CD14-positive monocyte (primary cell): ENCODE data around the gene EPS8L1. TPM values are rescaled to one million over a fixed set of nuclear protein-coding genes. Genes with fewer than 3 reads are reported as not detected.

ENCODE experiments used
- DNase-seq, 3 donors: peaks; one replicate each; pipeline ENCODE4 v3.0.0-alpha.2; 2011 to 2022
- H2AFZ ChIP-seq: 2 replicates; pipeline ENCODE4 v1.6.0; 2012; ENCODE audit warnings: mild to moderate bottlenecking, low read depth, low read length, inconsistent platforms; ENCODE audit not compliant: insufficient read depth, poor library complexity, severe bottlenecking
- H3K27ac ChIP-seq, 2 donors: 1 replicate in 1 of 2; 2 replicates in 1 of 2; pipeline ENCODE4 v1.5.1; 2012 to 2013; ENCODE audit warnings: low read length in 2 of 2, control low read depth in 1 of 2, inconsistent platforms in 1 of 2, low read depth in 1 of 2, mild to moderate bottlenecking in 1 of 2
- H3K27me3 ChIP-seq, 2 donors: one replicate each; pipeline versions ENCODE4 v1.6.0 to v1.6.1; 2011 to 2013; ENCODE audit warnings: low read length in 2 of 2; ENCODE audit not compliant: control insufficient read depth in 2 of 2, insufficient read depth in 2 of 2
- H3K36me3 ChIP-seq, 2 donors: replicated peaks in 1 of 2; 1 replicate in 1 of 2; 2 replicates in 1 of 2; pipeline versions ENCODE4 v1.5.1 to v1.6.1; 2012 to 2013; ENCODE audit warnings: low read length in 2 of 2, control low read depth in 1 of 2, inconsistent platforms in 1 of 2, mild to moderate bottlenecking in 1 of 2; ENCODE audit not compliant: insufficient read depth in 2 of 2, control insufficient read depth in 1 of 2
- H3K4me1 ChIP-seq, 2 donors: 1 replicate in 1 of 2; 2 replicates in 1 of 2; pipeline versions ENCODE4 v1.5.1 to v1.6.1; 2012 to 2013; ENCODE audit warnings: low read length in 2 of 2, control low read depth in 1 of 2, inconsistent platforms in 1 of 2, mild to moderate bottlenecking in 1 of 2, moderate library complexity in 1 of 2; ENCODE audit not compliant: insufficient read depth in 2 of 2, control insufficient read depth in 1 of 2
- H3K4me2 ChIP-seq: replicated peaks from 2 replicates; pipeline ENCODE3; 2012; ENCODE audit warnings: low read length, moderate library complexity, mild to moderate bottlenecking; ENCODE audit not compliant: poor library complexity, severe bottlenecking; ENCODE audit errors: extremely low read depth
- H3K4me3 ChIP-seq, 3 experiments: fragments of 200-600 bp in 1 of 3; sonication (generic) in 1 of 3; replicated peaks in 1 of 3; 1 replicate in 2 of 3; 2 replicates in 1 of 3; pipeline ENCODE4 v1.5.1; 2011 to 2013; ENCODE audit warnings: low read length in 3 of 3, mild to moderate bottlenecking in 3 of 3, control low read depth in 2 of 3, low read depth in 2 of 3, inconsistent platforms in 1 of 3, moderate library complexity in 1 of 3
- H3K79me2 ChIP-seq: 2 replicates; pipeline ENCODE4 v1.6.0; 2012; ENCODE audit warnings: mild to moderate bottlenecking, control low read depth, inconsistent platforms, low read length, moderate library complexity; ENCODE audit not compliant: insufficient read depth
- H3K9ac ChIP-seq: 2 replicates; pipeline ENCODE4 v1.6.0; 2017; ENCODE audit warnings: low read length, mild to moderate bottlenecking; ENCODE audit not compliant: insufficient read depth, poor library complexity, severe bottlenecking
- H3K9me3 ChIP-seq, 2 donors: replicated peaks in 1 of 2; 1 replicate in 1 of 2; 2 replicates in 1 of 2; pipeline versions ENCODE4 v1.5.1 to v1.6.1; 2012 to 2013; ENCODE audit warnings: low read length in 2 of 2, control low read depth in 1 of 2; ENCODE audit not compliant: control insufficient read depth in 1 of 2, insufficient read depth in 1 of 2
- H4K20me1 ChIP-seq: 2 replicates; pipeline ENCODE4 v1.6.0; 2012; ENCODE audit warnings: mild to moderate bottlenecking, low read length, control low read depth, moderate library complexity; ENCODE audit not compliant: insufficient read depth
- H3K27ac Mint-ChIP-seq, 7 donors: one replicate each; pipeline ENCODE4 v1.8.0; 2020; ENCODE audit warnings: mild to moderate bottlenecking in 7 of 7, mixed read lengths in 7 of 7, moderate library complexity in 6 of 7, inconsistent platforms in 2 of 7
- H3K27me3 Mint-ChIP-seq, 3 donors: one replicate each; pipeline ENCODE4 v1.8.0; 2021 to 2022; ENCODE audit warnings: low read depth in 3 of 3, mild to moderate bottlenecking in 3 of 3, mixed read lengths in 3 of 3, moderate library complexity in 3 of 3, inconsistent platforms in 1 of 3
- H3K36me3 Mint-ChIP-seq, 2 donors: one replicate each; pipeline ENCODE4 v1.8.0; 2020; ENCODE audit warnings: mixed read lengths in 2 of 2, inconsistent platforms in 1 of 2, mild to moderate bottlenecking in 1 of 2
- H3K4me1 Mint-ChIP-seq: one replicate; pipeline ENCODE4 v1.8.0; 2020; ENCODE audit warnings: mild to moderate bottlenecking, mixed read lengths
- H3K4me3 Mint-ChIP-seq, 2 donors: one replicate each; pipeline ENCODE4 v1.8.0; 2020; ENCODE audit warnings: mild to moderate bottlenecking in 2 of 2, mixed read lengths in 2 of 2, moderate library complexity in 1 of 2
- H3K9me3 Mint-ChIP-seq, 7 donors: one replicate each; pipeline ENCODE4 v1.8.0; 2020 to 2022; ENCODE audit warnings: mixed read lengths in 7 of 7, mild to moderate bottlenecking in 6 of 7, moderate library complexity in 6 of 7, inconsistent platforms in 2 of 7
- CTCF ChIP-seq: fragments of 200-600 bp; IDR thresholded peaks from one replicate; pipeline ENCODE4 v1.8.0; 2022; ENCODE audit warnings: antibody characterized with exemption, mild to moderate bottlenecking
- WGBS: methylation state at CpG from one replicate; pipeline ENCODE4 v1.1.5; 2013; ENCODE audit warnings: missing lambda C conversion rate; ENCODE audit not compliant: insufficient coverage; 5-methylcytosine and 5-hydroxymethylcytosine counted together
- intact Hi-C, 2 donors: fragments of 100-400 bp; cut with micrococcal nuclease; formaldehyde crosslinking; loops; one replicate each; pipeline versions ENCODE4 v1.15.0 to v1.15.1; 2023
- polyA plus RNA-seq, 3 donors: library from polyadenylated mRNA; depleted of rRNA in 1 of 3; unstranded in 2 of 3; stranded (reverse) in 1 of 3; fragments of 300-500 nt in 2 of 3; fragments of >200 nt in 1 of 3; fragmentation: Illumina TruSeq in 2 of 3; gene quantifications; 1 replicate in 2 of 3; 2 replicates in 1 of 3; pipeline ENCODE4 v1.2.3, GENCODE V29; 2012 to 2021

The EPS8L1 gene
- polyA plus RNA-seq, 3 donors = 1.5 to 5.0 (median 1.8) TPM

GRCh38 chr19:55131421-55131820 is 55.8 kb downstream of the EPS8L1 start:
- Histone ChIP-seq H3K4me1 (peaks cover 4 to 6% of the 10 kb centered on the region in 2 donors), H3K27ac (no peak overlapping the region), H4K20me1 (no peaks in the 10 kb centered on the region), H3K9me3 (no peaks in the 10 kb centered on the region), H3K4me2 (no peak overlapping the region), H3K79me2 (no peaks in the 10 kb centered on the region), H3K4me3 (no peak overlapping the region), H3K27me3 (peaks cover 0 to 9% of the 10 kb centered on the region in 2 donors), H3K9ac (no peak overlapping the region), H3K36me3 (no peaks in the 10 kb centered on the region), H2AFZ (no peak overlapping the region)
- DNase-seq = no peak
- H3K36me3 Mint-ChIP-seq = no peaks in the 10 kb centered on the region
- peaks cover 0 to 3% (median 0%) of the 10 kb centered on the region in 7 donors for H3K9me3 Mint-ChIP-seq
- H3K27ac Mint-ChIP-seq = no peak overlapping the region
- intact Hi-C loops = no loop called here
- TF ChIP-seq CTCF = no peak
- peak overlapping the region in 1 of 2 donors; percentile 56 for H3K4me3 Mint-ChIP-seq
- H3K27me3 Mint-ChIP-seq = peaks cover 32 to 50% (median 35%) of the 10 kb centered on the region in 3 donors
- H3K4me1 Mint-ChIP-seq = peaks cover 14% of the 10 kb centered on the region
- 97% methylated on average over 15 of the region's 16 CpGs for WGBS

- TF ChIP-seq CTCF = no peak
- intact Hi-C loops = no loop called here
- H2AFZ ChIP-seq = no peak overlapping the region
- DNase-seq = no peak
- H3K4me3 ChIP-seq = no peak overlapping the region
- peaks cover 14% of the 10 kb centered on the region for H3K4me1 Mint-ChIP-seq
- H3K27ac Mint-ChIP-seq = peak overlapping the region in 1 of 7 donors; percentile 51
- no peaks in the 10 kb centered on the region for H3K36me3 ChIP-seq
- H3K4me1 ChIP-seq = peaks cover 4 to 6% of the 10 kb centered on the region in 2 donors
- peaks cover 34 to 45% (median 38%) of the 10 kb centered on the region in 3 donors for H3K27me3 Mint-ChIP-seq
- no peaks in the 10 kb centered on the region for H4K20me1 ChIP-seq
- H3K4me2 ChIP-seq = no peak overlapping the region
- no peaks in the 10 kb centered on the region for H3K79me2 ChIP-seq
- 51% methylated on average over 3 of the region's 14 CpGs for WGBS
- no peak overlapping the region for H3K4me3 Mint-ChIP-seq
- H3K9ac ChIP-seq = no peak overlapping the region
- peaks cover 0 to 4% (median 0%) of the 10 kb centered on the region in 7 donors for H3K9me3 Mint-ChIP-seq
- H3K27ac ChIP-seq = no peak overlapping the region
- no peaks in the 10 kb centered on the region for H3K9me3 ChIP-seq
- peaks cover 0 to 9% of the 10 kb centered on the region in 2 donors for H3K27me3 ChIP-seq
- H3K36me3 Mint-ChIP-seq = no peaks in the 10 kb centered on the region
These were observed 56.9 kb downstream of the EPS8L1 start for GRCh38 chr19:55132453-55133129.
